ENCODE measurements around the gene FBXL17.

The FBXL17 gene

GRCh38 chr5:107943923-107944322, 438.0 kb downstream of the FBXL17 start:
- Histone ChIP-seq H3K4me3 (ENCODE audit: low read length, poor library complexity, severe bottlenecking) (no peak overlapping the region), H3K4me1 (ENCODE audit: insufficient read depth, low read length, poor library complexity, severe bottlenecking) (no peaks in the 10 kb centered on the region), H3K9ac (ENCODE audit: low read depth, low read length, poor library complexity, severe bottlenecking) (no peak overlapping the region)

GRCh38 chr5:107941036-107941435, 440.9 kb downstream of the FBXL17 start:
- Histone ChIP-seq H3K4me3 (ENCODE audit: low read length, poor library complexity, severe bottlenecking) (no peak overlapping the region), H3K4me1 (ENCODE audit: insufficient read depth, low read length, poor library complexity, severe bottlenecking) (no peaks in the 10 kb centered on the region), H3K79me2 (ENCODE audit: insufficient read depth, low read length) (no peaks in the 10 kb centered on the region), H3K9me3 (ENCODE audit: insufficient read depth, low read depth, low read length) (no peaks in the 10 kb centered on the region), H4K20me1 (ENCODE audit: insufficient read depth, low read length, poor library complexity, severe bottlenecking) (no peaks in the 10 kb centered on the region), H3F3A (ENCODE audit: low read depth) (no peaks in the 10 kb centered on the region), H3K4me2 (ENCODE audit: low read depth, low read length, poor library complexity, severe bottlenecking) (no peak overlapping the region), H2AFZ (ENCODE audit: low read length) (no peak overlapping the region), H3K36me3 (ENCODE audit: insufficient read depth, low read length) (no peaks in the 10 kb centered on the region), H3K27me3 (ENCODE audit: insufficient read depth, low read length, poor library complexity, severe bottlenecking) (no peaks in the 10 kb centered on the region), H3K9me2 (replicated peaks; ENCODE audit: low read depth, low read length) (no peaks in the 10 kb centered on the region), H3K9ac (ENCODE audit: low read depth, low read length, poor library complexity, severe bottlenecking) (no peak overlapping the region)
- no peak for TF ChIP-seq EZH2phosphoT487 (IDR thresholded peaks at IDR 0.05; ENCODE audit: borderline replicate concordance)
- TF ChIP-seq CTCF (conservative IDR thresholded peaks at IDR 0.05; ENCODE audit: low read length): no peak

More at GRCh38 chr5:107943923-107944322, 438.0 kb downstream of the FBXL17 start:
- Histone ChIP-seq H2AFZ (ENCODE audit: low read length) (no peak overlapping the region), H3K4me2 (ENCODE audit: low read depth, low read length, poor library complexity, severe bottlenecking) (no peak overlapping the region), H3F3A (ENCODE audit: low read depth) (no peaks in the 10 kb centered on the region), H3K9me3 (ENCODE audit: insufficient read depth, low read depth, low read length) (no peaks in the 10 kb centered on the region), H3K9me2 (replicated peaks; ENCODE audit: low read depth, low read length) (no peaks in the 10 kb centered on the region), H3K27me3 (ENCODE audit: insufficient read depth, low read length, poor library complexity, severe bottlenecking) (no peaks in the 10 kb centered on the region), H3K79me2 (ENCODE audit: insufficient read depth, low read length) (no peaks in the 10 kb centered on the region), H3K36me3 (ENCODE audit: insufficient read depth, low read length) (no peaks in the 10 kb centered on the region), H4K20me1 (ENCODE audit: insufficient read depth, low read length, poor library complexity, severe bottlenecking) (no peaks in the 10 kb centered on the region)
- TF ChIP-seq CTCF (conservative IDR thresholded peaks at IDR 0.05; ENCODE audit: low read length): no peak
- TF ChIP-seq EZH2phosphoT487 (IDR thresholded peaks at IDR 0.05; ENCODE audit: borderline replicate concordance): no peak

GRCh38 chr5:107937651-107938355, 444.1 kb downstream of the FBXL17 start:
- no peaks in the 10 kb centered on the region for H3K79me2 ChIP-seq (ENCODE audit: insufficient read depth, low read length)
- H3K4me3 ChIP-seq (ENCODE audit: low read length, poor library complexity, severe bottlenecking): no peak overlapping the region
- no peak overlapping the region for H2AFZ ChIP-seq (ENCODE audit: low read length)
- no peaks in the 10 kb centered on the region for H3K36me3 ChIP-seq (ENCODE audit: insufficient read depth, low read length)
- H3K9me2 ChIP-seq (replicated peaks; ENCODE audit: low read depth, low read length): no peaks in the 10 kb centered on the region
- H3K9me3 ChIP-seq (ENCODE audit: insufficient read depth, low read depth, low read length): no peaks in the 10 kb centered on the region
- no peaks in the 10 kb centered on the region for H3K27me3 ChIP-seq (ENCODE audit: insufficient read depth, low read length, poor library complexity, severe bottlenecking)
- H4K20me1 ChIP-seq (ENCODE audit: insufficient read depth, low read length, poor library complexity, severe bottlenecking): no peaks in the 10 kb centered on the region
- no peaks in the 10 kb centered on the region for H3F3A ChIP-seq (ENCODE audit: low read depth)
- no peak overlapping the region for H3K4me2 ChIP-seq (ENCODE audit: low read depth, low read length, poor library complexity, severe bottlenecking)
- no peaks in the 10 kb centered on the region for H3K4me1 ChIP-seq (ENCODE audit: insufficient read depth, low read length, poor library complexity, severe bottlenecking)
- H3K9ac ChIP-seq (ENCODE audit: low read depth, low read length, poor library complexity, severe bottlenecking): no peak overlapping the region
- TF ChIP-seq CTCF (conservative IDR thresholded peaks at IDR 0.05; ENCODE audit: low read length): no peak
- TF ChIP-seq EZH2phosphoT487 (IDR thresholded peaks at IDR 0.05; ENCODE audit: borderline replicate concordance): no peak
